ENCODE results near the gene GAGE10.
A peak's percentile ranks its signal among the peaks of the same experiment; 100 is the strongest.
"Not testable (repeated sequence)": the region's sequence is repeated elsewhere in the genome, so short reads cannot be mapped to it uniquely, and the experiment has no call there.

The GAGE10 gene

GRCh38 chrX:49276671-49277534 is 26.5 kb upstream of the GAGE10 start:
- peak in 1 of 2 donors; percentile 21 for DNase-seq

GRCh38 chrX:49277535-49277830 is 26.0 kb upstream of the GAGE10 start:
- no peak for DNase-seq

- DNase-seq: no peak
These were observed 25.4 kb upstream of the GAGE10 start for GRCh38 chrX:49278081-49278480.

- DNase-seq: no peak
These were observed 20.8 kb upstream of the GAGE10 start for GRCh38 chrX:49282647-49283011.

- no peak for DNase-seq
These were observed 19.2 kb upstream of the GAGE10 start for GRCh38 chrX:49284212-49284611.

GRCh38 chrX:49286136-49286535 is 17.3 kb upstream of the GAGE10 start:
- no peak for DNase-seq

- DNase-seq: no peak
These were observed 16.9 kb upstream of the GAGE10 start for GRCh38 chrX:49286581-49286980.

GRCh38 chrX:49287665-49288064 is 15.8 kb upstream of the GAGE10 start:
- no peak for DNase-seq

GRCh38 chrX:49290215-49290614 is 13.2 kb upstream of the GAGE10 start:
- DNase-seq: no peak

GRCh38 chrX:49291615-49292337 is 11.7 kb upstream of the GAGE10 start:
- DNase-seq: peak; percentile 78 to 79

- DNase-seq: no peak
These were observed 10.8 kb upstream of the GAGE10 start for GRCh38 chrX:49292400-49293362.

GRCh38 chrX:49299293-49299692 is 4.2 kb upstream of the GAGE10 start:
- not testable (repeated sequence) for DNase-seq

- no peak for DNase-seq
These were observed 2.7 kb upstream of the GAGE10 start for GRCh38 chrX:49300703-49301102.

GRCh38 chrX:49307775-49308174 is 4.3 kb downstream of the GAGE10 start:
- not testable (repeated sequence) for DNase-seq

GRCh38 chrX:49308604-49309269 is 5.3 kb downstream of the GAGE10 start:
- DNase-seq: peak in 1 of 2 donors; percentile 6

GRCh38 chrX:49309401-49309981 is 6.0 kb downstream of the GAGE10 start:
- no peak for DNase-seq

- no peak for DNase-seq
These were observed 6.9 kb downstream of the GAGE10 start for GRCh38 chrX:49310371-49310770.

- DNase-seq: no peak
These were observed 8.7 kb downstream of the GAGE10 start for GRCh38 chrX:49312176-49312575.

- DNase-seq: no peak
These were observed 12.6 kb downstream of the GAGE10 start for GRCh38 chrX:49316085-49316484.

GRCh38 chrX:49321737-49322136 is 18.3 kb downstream of the GAGE10 start, which contains the start of gene GAGE12J:
Gene GAGE12J, plus strand, starts transcription at chrX:49322037. Its CDS starts 1,157 bp downstream, at chrX:49323194.
- not testable (repeated sequence) for DNase-seq

- not testable (repeated sequence) for DNase-seq
These were observed 18.8 kb downstream of the GAGE10 start for GRCh38 chrX:49322266-49322665.

GRCh38 chrX:49323735-49324134 is 20.3 kb downstream of the GAGE10 start:
- DNase-seq: not testable (repeated sequence)

Data from stimulated activated CD4-positive, alpha-beta T cell treated with anti-CD3 and anti-CD28 coated beads, Interleukin-2, amount 100 ng/mL, for 24 hours (primary cell).